Measurements from ENCODE around the gene NSUN7. TPM values are rescaled to one million over a fixed set of nuclear protein-coding genes. Genes with fewer than 3 reads are reported as not detected.

The NSUN7 gene
- total RNA-seq, 1 experiment from 2014 or later = 0.90 TPM

DNA sequence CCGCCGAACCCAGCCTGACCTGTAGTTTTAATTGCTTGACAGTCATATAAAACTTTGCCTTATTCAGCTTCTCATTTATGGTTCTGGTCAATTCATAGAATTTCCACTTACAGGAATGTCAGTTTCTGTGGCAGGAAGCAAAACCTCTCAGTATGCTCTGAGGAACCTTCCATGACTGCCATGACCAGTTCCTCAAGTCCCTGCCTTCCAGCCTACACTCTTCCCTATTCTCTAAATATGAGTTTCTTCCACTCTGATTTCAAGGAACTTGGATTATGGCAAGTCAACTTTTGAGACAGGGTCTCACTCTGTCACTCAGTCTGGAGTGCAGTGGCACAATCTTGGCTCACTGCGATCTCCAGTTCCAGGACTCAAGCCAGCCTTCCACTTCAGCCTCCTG is 26.0 kb upstream of the NSUN7 start:
- ChIA-PET POLR2A (ENCODE audit: low non-redundant PET) (no interaction called here), CTCF (no interaction called here)
- no peaks in the 10 kb centered on the region for H3K36me3 ChIP-seq (ENCODE audit: insufficient read depth, low read length, poor library complexity, severe bottlenecking)
- DNase-seq (ENCODE audit: low spot score) = no peak
- H3K4me3 ChIP-seq (ENCODE audit: low read depth, low read length, poor library complexity, severe bottlenecking) = no peak overlapping the region
- intact Hi-C loops (cut with micrococcal nuclease; ENCODE audit: unreplicated experiment) = no loop called here
- no TSS peak for BruUV-seq (replicated peaks)
- H3K27me3 ChIP-seq (replicated peaks; ENCODE audit: insufficient read depth, low read depth, low read length, poor library complexity) = no peaks in the 10 kb centered on the region
- TF ChIP-seq EZH2 (IDR thresholded peaks at IDR 0.05; ENCODE audit: borderline replicate concordance, low read depth, low read length, poor library complexity, severe bottlenecking) = no peak
- TF ChIP-seq, protein P1, sequence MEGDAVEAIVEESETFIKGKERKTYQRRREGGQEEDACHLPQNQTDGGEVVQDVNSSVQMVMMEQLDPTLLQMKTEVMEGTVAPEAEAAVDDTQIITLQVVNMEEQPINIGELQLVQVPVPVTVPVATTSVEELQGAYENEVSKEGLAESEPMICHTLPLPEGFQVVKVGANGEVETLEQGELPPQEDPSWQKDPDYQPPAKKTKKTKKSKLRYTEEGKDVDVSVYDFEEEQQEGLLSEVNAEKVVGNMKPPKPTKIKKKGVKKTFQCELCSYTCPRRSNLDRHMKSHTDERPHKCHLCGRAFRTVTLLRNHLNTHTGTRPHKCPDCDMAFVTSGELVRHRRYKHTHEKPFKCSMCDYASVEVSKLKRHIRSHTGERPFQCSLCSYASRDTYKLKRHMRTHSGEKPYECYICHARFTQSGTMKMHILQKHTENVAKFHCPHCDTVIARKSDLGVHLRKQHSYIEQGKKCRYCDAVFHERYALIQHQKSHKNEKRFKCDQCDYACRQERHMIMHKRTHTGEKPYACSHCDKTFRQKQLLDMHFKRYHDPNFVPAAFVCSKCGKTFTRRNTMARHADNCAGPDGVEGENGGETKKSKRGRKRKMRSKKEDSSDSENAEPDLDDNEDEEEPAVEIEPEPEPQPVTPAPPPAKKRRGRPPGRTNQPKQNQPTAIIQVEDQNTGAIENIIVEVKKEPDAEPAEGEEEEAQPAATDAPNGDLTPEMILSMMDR (conservative IDR thresholded peaks at IDR 0.05; ENCODE audit: low read depth, low read length) = no peak
- no peak overlapping the region for H3K27ac ChIP-seq (ENCODE audit: low read depth, low read length, poor library complexity, severe bottlenecking)
- H3K9me3 ChIP-seq (ENCODE audit: low read depth, low read length, poor library complexity, severe bottlenecking) = no peaks in the 10 kb centered on the region
- H3K4me1 ChIP-seq (ENCODE audit: insufficient read depth, low read length, poor library complexity, severe bottlenecking) = peaks cover 14% of the 10 kb centered on the region

DNA sequence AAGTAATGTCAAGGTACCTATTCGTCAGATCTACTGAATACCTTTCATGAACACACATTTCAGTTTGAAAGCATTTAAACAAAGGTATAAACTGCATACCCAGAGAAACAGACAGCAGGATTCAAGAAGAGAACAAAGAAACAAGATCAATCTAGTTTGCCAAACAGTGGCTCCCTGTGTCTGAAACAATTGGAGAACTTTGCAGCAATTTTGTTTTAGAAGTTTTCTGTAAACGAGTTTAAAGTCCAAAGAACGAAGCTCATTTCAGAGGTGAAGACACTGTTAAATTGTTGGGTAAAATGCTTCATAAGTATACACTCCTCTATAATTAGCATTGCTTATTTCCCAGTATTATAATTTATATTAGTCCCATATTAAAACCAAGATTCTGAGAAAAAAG is 21.4 kb upstream of the NSUN7 start:
- Histone ChIP-seq H3K27me3 (replicated peaks; ENCODE audit: insufficient read depth, low read depth, low read length, poor library complexity) (no peaks in the 10 kb centered on the region), H3K4me1 (ENCODE audit: insufficient read depth, low read length, poor library complexity, severe bottlenecking) (peaks cover 9% of the 10 kb centered on the region), H3K27ac (ENCODE audit: low read depth, low read length, poor library complexity, severe bottlenecking) (no peak overlapping the region), H3K36me3 (ENCODE audit: insufficient read depth, low read length, poor library complexity, severe bottlenecking) (no peaks in the 10 kb centered on the region), H3K4me3 (ENCODE audit: low read depth, low read length, poor library complexity, severe bottlenecking) (no peak overlapping the region), H3K9me3 (ENCODE audit: low read depth, low read length, poor library complexity, severe bottlenecking) (no peaks in the 10 kb centered on the region)
- intact Hi-C loops (cut with micrococcal nuclease; ENCODE audit: unreplicated experiment) = no loop called here
- no peak for DNase-seq (ENCODE audit: low spot score)
- no TSS peak for BruUV-seq (replicated peaks)
- CTCF ChIA-PET = no interaction called here
- POLR2A ChIA-PET (ENCODE audit: low non-redundant PET) = no interaction called here
- no peak for TF ChIP-seq EZH2 (IDR thresholded peaks at IDR 0.05; ENCODE audit: borderline replicate concordance, low read depth, low read length, poor library complexity, severe bottlenecking)
- TF ChIP-seq, protein P1 (conservative IDR thresholded peaks at IDR 0.05; ENCODE audit: low read depth, low read length) = no peak

- H3K27me3 ChIP-seq (replicated peaks; ENCODE audit: insufficient read depth, low read depth, low read length, poor library complexity) = no peaks in the 10 kb centered on the region
- no TSS peak for BruUV-seq (replicated peaks)
- H3K27ac ChIP-seq (ENCODE audit: low read depth, low read length, poor library complexity, severe bottlenecking) = no peak overlapping the region
- H3K9me3 ChIP-seq (ENCODE audit: low read depth, low read length, poor library complexity, severe bottlenecking) = no peaks in the 10 kb centered on the region
- ChIA-PET POLR2A (ENCODE audit: low non-redundant PET) (no interaction called here), CTCF (no interaction called here)
- DNase-seq (ENCODE audit: low spot score) = no peak
- H3K4me3 ChIP-seq (ENCODE audit: low read depth, low read length, poor library complexity, severe bottlenecking) = no peak overlapping the region
- TF ChIP-seq EZH2 (IDR thresholded peaks at IDR 0.05; ENCODE audit: borderline replicate concordance, low read depth, low read length, poor library complexity, severe bottlenecking) = no peak
- TF ChIP-seq, protein P1 (conservative IDR thresholded peaks at IDR 0.05; ENCODE audit: low read depth, low read length) = no peak
- peaks cover 8% of the 10 kb centered on the region for H3K4me1 ChIP-seq (ENCODE audit: insufficient read depth, low read length, poor library complexity, severe bottlenecking)
- intact Hi-C loops (cut with micrococcal nuclease; ENCODE audit: unreplicated experiment) = no loop called here
- H3K36me3 ChIP-seq (ENCODE audit: insufficient read depth, low read length, poor library complexity, severe bottlenecking) = no peaks in the 10 kb centered on the region
Observed at GRCh38 chr4:40729555-40729954, 20.2 kb upstream of the NSUN7 start.
